HG03097 (cell line): ENCODE data around the gene MTMR3.

Experiments
- ATAC-seq: cut with Tn5 transposase; IDR thresholded peaks from one replicate; pipeline ENCODE4 v1.9.1; 2021; ENCODE audit not compliant: unreplicated experiment, low FRiP score

Gene MTMR3

DNA sequence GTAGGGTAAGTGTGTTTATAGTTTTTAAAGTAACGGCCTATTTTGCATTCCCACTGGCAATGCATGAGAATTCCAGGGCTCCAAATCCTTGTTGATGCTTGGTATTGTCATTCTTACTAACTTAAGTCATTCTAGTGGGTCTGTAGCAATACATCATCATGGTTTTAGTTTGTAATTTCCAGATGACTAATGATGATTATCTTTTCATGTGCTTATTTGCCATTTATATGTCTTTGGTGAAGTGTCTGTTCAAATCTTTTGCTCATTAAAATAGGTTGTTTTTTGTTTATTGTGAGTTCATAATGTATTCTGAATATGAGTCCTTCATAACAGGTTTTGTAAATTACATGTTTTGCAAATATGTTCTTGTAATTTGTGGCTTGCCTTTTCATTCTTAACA lies 31.2 kb downstream of the MTMR3 start:
- ATAC-seq, result no peak

DNA sequence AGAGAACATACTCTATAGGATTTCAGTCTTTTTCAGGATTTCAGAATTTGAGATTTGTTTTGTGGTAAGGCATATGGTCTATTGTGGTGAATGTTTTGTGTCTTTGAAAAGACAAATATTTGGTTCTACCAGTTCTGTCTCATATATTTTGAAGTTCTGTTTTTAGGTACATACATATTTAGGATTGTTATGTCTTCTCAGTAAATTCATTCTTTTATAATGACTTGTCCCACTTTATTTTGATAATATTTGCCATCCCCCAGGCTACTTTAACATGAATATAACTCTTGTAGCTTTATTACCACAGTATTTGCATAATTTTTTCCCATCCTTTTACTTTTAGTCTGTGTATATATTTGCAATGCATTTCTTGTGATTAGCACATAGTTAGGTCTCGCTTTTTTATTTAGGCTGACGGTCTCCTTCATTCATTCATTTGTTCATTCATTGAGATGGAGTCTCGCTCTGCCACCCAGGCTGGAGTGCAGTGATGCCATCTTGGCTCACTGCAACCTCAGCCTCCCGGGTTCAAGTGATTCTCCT lies 32.1 kb downstream of the MTMR3 start:
- ATAC-seq, result no peak

DNA sequence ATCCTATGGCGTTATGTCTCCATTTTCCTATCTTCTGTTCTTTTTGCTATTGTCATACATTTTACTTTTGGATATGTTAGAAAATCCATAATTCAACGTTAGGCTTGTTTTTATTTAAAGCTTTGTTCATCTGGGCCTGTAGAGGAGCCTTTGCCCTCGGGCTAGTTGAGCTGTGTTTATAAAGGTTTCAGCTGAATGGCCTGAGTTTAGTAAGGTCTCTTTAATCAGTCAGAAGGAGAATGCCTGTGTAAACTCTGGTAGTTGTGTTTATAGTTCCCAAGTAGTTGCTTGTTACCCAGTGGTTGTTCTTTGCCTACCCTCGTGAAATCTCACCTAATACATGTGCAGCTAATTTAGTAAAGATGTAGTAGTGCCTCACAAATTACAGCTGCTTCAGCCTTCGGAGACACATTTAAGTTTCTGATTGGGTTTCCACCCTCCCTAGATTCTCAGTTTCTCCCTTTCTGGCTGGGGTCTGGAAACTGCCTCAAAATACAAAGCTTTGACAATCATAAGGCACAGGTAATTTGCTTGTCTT lies 33.1 kb downstream of the MTMR3 start:
- no peak for ATAC-seq

DNA sequence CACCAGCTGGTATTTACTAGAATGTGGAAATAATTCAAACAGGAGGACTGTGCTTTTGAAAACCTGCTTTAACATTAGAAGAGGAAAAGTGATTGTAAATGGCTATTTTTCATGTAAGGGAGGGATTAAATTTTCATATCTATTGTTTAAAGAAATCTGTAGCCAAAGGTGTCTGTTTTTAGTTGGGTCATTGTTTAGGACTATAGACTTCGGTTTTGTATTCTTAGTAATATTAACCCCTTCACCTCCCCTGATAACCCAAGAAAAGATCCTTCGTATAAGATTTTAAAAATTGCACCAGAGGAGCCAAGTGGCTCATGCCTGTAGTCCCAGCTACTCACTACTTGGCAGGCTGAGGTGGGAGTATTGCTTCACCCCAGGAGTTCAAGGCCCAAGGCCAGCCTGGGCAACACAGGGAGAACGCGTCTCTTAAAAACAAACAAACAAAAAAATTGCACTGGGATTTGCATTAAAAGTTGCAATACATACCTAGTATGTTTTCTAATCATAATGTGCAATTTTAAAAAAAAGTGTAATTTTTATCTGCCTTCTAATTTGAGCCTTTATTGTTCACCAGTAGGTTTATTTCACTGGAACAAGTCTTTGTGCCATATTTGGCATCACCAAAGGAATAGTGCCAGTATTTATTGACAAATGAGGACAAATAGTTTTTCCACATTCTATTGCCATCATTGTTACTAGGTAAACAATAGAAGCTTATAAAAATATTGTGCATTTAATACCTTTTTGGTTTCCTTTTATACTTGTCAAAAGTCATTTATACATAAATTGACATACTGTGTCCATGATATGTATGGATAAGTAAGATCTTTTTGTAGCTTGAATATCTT lies 34.3 kb downstream of the MTMR3 start:
- no peak for ATAC-seq

DNA sequence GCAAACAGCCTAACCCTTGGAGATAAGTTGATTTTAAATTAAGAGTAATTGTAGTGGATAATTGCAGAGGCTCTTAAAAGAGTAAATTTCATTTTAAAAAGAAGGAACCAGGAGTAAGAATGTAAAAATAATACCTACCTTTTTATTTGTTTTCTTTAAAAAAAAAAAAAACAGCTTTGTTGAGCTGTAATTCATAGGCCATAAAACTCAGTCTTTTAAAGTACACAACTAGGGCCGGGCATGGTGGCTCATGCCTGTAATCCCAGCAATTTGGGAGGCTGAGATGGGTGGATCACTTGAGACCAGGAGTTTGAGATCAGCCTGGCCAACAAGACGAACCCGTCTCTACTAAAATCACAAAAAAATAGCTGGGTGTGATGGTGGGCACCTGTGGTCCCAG lies 42.4 kb downstream of the MTMR3 start:
- ATAC-seq, result no peak

DNA sequence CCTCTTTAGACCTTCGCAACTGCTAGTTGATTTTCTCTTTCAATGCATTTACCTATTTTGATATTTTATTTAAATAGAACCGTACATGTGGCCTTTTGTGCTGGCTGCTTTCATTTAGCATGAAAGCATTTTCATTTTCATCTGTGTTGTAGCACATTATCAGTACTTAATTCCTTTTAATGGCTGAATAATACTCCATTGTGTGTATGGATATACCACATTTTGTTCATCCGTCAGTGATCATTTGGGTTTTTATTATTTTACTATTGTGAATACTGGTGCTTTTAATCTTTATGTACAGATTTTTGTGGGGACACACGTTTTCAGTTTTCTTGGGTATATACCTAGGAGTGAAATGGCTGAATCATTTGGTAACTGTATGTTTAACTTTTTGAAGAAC lies 43.1 kb downstream of the MTMR3 start:
- no peak for ATAC-seq

DNA sequence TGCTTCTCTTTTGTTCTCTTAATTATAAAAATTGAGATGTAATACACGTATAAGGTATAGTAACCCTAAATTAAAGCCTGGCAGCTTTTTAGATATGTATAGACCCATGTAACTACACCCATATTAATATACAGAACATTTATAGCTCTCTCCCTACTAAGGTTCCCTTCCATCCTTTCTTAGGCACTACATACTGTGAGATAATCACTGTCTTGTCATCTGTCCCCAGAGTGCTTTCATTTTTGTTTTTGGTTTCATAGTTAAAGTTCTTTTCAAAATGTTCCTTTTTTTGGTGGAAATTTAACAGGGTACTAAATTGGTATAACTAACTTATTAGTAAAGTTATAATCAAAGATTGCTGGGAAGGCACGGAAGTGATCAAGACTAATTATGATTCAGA lies 49.2 kb downstream of the MTMR3 start:
- ATAC-seq, result no peak

DNA sequence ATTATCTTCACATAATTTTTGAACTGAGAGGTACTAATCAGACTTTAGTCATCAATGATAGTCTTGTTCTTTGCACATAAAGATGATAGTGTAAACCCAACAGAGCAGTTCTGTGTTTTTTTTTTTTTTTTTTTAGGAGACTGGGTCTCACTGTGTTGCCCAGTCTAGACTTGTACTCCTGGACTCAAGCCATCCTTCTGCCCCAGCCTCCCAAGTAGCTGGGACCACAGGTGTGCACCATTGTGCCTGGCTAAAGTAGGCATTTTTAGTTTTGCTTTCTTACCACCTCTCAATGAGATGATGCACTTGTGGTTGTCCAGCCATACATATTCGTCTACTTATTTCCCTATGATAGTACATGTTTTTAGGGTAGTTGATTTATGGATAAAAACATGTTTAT lies 50.6 kb downstream of the MTMR3 start:
- ATAC-seq, result no peak

DNA sequence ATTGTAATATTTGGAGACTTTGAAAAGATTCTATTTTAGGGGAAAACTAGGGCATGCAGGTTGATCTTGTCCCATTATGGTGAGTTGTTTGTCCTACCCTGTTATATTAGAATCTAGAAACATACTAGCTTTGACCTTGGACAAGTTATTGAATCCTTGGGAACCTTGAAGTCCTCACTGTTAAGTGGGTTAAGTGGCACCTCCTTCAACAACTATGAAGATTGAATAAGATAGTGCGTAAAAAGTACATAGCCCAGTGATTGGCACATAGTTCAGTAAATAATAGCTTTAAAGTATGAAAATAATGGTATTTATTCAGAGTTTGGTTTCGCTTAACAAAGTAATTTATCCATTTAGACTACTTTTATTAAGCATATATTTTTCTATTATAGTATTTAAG lies 51.6 kb downstream of the MTMR3 start:
- no peak for ATAC-seq

DNA sequence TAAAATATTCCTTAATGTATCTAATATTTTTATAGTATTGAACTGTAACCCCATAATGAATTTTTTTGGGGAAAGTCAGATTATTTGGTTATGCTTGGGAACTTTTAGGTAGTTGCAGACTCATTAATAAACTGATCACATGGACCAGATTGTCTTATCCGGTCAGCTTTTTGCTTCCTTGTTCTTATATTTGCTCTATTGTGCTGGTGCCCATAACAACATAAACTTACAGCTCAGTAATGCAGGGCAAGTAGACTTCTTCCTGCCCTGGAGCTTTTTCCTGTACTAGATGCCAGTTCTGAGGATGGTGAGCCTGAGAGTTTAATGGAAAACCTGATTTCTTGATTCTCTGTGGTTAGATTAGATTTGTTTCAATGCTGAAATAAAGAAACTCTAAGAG lies 53.2 kb downstream of the MTMR3 start:
- no peak for ATAC-seq

DNA sequence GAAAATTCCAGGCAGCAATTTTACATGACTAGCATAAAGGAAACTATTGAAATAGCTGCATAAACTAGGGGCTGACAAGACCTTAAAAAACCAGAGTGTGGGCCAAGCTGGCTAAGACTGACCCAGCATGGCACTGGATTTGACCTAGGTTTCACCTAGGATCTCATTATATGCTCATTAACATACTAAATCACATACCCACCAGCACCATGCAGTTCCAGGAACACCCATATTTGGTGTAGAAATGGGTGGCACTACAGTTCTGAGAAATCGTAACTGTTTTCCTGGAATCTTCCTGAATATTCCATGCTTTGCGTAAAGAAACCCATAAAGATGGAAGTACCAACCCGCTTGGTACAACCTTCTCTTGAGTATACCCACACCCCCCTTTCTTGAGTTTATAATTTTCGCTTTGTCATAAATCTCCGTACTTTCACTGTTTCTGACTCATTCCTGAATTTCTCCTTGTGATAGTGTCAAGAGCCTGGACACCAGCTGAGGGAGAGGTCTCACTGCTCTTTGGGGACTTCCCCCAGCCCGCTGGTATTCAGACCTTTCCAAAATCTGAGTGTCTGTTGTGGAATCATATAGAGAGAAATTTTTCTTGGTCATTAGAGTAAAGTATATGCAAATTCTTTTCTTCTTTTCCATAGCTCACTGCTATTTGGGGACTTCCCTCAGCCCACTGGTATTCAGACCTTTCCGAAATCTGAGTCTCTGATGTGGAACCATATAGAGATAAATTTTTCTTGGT lies 55.1 kb downstream of the MTMR3 start:
- no peak for ATAC-seq

DNA sequence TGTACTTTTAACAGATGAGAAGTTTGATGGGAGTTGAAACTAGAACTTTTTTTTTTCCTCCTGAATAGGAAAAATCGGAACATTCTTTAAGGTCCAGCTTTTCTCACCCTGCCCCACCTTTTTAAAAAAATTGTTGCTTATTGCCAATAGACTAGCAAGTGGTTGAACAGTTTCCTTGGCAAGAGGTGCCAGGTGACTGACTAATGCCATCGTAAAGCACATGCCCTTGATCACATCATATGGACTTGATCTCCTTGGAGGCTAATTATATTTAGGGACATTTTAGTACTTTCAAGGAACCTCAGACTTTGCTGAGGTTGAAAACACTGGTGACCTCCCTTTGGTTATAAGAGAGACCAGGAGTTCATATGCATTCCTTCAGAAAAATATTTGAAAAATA lies 57.6 kb downstream of the MTMR3 start:
- ATAC-seq, result no peak

DNA sequence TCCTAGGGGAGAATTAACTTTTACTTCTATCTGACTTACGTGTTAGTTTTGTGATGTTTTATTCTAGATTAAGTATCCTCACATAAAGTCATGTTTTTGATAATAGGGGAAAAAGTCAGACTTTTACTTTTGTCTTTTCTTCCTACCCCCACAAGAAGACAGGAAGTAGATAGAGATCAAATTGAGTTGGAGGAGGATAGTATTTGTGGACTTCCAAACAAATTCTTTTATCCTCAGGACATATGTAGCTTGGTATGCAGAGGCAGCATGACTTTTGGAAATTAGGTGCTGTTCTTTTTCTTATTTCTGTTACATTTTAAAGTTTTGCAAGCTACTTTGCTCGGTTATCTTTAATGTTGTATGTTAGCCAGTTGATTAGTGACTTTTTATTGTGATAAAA lies 61.4 kb downstream of the MTMR3 start:
- ATAC-seq, result no peak

DNA sequence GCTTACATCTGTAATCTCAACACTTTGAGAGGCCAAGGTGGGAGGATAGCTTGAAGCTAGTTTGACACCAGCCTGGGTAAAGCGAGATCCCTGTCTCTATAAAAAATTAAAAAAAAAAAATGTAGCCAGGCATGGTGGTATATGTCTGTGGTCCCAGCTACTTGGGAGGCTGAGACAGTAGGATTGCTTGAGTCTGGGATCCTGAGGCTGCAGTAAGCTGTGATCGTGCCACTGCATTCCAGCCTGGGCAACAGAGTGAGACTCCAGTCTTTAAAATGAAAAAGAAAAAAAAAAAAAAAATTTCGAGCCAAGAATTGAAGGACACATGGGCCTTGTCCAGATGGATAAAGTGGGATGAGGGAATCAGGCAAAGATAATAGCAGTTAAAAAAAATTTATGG lies 62.5 kb downstream of the MTMR3 start:
- ATAC-seq, result no peak

DNA sequence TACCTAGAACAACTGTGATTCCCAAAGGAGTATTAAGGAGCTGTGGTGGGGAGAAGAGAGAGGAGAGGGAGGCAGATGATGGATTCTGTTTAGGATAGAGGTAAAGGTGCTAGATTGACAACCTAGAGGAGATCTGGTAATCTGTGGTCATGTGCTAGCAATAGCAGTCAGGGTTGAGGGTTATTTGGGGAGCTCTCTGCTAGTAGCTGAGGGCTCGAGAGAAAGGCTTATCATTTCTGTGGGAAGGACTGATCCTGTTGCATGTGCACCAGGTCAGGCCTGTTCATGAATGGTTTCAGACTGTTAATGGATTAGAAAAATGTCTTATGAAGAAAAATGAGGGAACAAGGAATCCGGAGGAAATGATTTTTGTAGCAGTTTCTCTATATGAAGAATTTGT lies 63.2 kb downstream of the MTMR3 start:
- no peak for ATAC-seq

DNA sequence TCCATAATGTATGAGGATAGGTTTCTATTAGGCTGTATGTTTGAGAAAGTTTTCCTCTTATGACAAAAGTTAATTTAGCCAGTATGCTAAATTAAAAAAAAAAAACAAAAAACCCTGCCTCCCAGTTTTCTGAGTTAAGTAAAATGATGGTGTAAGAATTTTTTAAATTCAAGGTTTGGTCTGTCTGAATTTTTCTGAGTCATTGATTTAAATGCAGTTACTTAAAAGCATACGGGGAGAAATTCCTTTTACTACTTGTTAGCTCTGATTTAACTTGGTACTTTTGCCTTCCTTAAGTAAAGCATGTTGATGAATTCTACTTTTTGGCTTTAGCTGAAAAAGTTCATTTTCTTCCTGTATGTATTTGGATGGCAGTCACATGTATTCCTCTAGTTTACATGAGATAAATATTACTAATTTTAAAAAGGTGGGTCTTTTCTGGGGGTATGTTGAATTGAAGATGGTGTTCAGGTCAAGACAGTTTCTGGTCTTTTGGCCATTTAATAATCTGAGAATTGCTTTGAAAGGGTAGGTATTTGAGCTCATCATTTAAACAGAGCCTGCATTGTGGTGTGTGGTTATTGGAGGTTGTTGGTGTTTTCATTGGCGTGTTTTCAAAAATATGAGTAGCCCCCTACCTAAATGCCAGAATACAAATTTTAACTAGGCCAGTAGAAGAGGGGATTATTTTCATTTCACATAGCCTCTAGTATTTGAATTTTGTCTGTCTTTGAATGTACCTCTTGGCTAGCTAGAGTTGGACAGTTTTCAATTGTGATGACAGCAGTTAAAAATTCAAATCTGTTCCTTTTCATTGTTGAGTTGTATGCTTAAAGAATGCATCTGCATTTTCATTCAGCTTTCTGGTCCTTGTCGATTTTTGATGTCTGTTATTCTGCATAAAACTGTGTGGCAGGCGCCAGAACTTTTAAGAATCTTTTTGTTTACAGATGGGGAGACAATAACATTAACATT lies 64.7 kb downstream of the MTMR3 start:
- ATAC-seq, result no peak

DNA sequence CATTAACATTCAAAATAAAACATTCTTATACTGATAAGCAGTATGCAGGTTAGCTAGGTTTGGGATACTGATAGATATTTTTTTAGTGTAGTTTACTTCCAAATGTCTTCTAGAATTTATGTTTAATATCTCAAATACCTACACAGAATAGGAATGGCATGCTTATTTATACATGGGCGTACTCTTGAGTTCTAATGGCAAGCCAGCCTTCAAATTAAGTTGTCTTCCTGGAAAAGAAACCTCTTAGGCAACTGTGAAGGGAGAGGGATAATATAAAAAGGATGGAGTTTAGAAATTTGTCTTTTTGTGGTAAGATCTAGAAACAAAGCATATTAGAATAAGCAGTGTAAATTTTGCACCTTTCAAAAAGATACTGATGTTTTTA lies 65.4 kb downstream of the MTMR3 start:
- no peak for ATAC-seq

DNA sequence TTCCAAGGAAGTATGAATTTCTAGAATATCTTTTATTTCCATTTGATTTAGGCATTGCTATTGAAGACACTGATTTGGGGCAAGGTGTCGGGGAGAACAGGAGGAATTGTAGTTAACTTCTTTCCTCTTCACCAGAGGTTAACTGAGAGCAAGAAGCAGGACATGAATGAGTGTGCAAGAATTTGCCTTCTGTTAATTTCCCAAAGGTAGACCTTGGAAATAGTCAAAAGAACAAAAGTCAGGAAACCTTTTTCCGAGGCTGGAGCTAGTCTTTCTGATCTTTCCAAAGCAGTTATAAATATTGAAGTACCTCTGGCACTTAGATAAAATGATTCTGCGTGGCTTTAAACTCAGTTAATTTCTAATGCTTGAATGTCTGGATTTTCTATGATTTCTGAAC lies 66.9 kb downstream of the MTMR3 start:
- ATAC-seq, result no peak

DNA sequence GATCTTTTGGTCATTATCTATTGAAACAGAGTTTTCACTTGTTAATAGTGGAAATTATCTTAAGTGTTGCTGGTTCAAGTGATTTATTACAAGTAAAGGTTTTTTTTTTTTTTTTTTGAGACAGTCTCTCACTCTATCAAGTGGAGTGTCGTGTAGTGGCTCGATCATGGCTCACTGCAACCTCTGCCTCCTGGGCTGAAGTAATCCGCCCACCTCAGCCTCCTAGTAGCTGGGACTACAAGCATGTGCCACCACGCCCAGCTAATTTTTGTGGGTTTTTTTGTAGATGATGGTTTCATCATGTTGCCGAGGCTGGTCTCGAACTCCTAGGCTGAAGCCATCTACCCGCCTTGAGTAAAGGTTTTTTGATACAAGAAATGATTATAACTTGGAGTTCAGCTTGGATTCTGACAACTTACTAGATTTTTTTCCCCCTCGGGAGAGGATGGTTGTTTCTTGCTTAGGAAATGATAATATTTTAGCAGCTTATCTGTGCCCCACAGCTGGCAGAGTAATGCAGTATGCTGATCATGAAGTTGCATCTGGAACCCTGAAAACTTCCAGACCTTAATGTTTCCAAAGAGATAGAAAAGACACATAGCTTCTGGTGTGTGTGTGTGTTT lies 68.9 kb downstream of the MTMR3 start:
- no peak for ATAC-seq
